Panc1 (cell line): Measurements from ENCODE around the gene LPIN2.

ENCODE experiments used
- POLR2AphosphoS5 ChIP-seq: IDR thresholded peaks from 2 replicates; pipeline ENCODE4 v1.6.1; 2012; ENCODE audit warnings: mild to moderate bottlenecking, low read depth, low read length, moderate library complexity
- REST ChIP-seq, 2 experiments: IDR thresholded peaks; 2 replicates each; pipeline ENCODE4 v1.6.1; 2011 to 2012; ENCODE audit warnings: low read depth in 2 of 2, control low read depth in 1 of 2, low read length in 1 of 2, mild to moderate bottlenecking in 1 of 2, moderate library complexity in 1 of 2; ENCODE audit not compliant: insufficient read depth in 1 of 2

GRCh38 chr18:2997846-2998564, 14.9 kb downstream of the LPIN2 start:
- TF ChIP-seq POLR2AphosphoS5: no peak
- TF ChIP-seq REST (IDR thresholded peaks at IDR 0.05; ENCODE audit: insufficient read depth in 1 of 2, low read depth in 2 of 2, low read length in 1 of 2): no peak
